ENCODE data around the gene SENP7. TPM values are rescaled to one million over a fixed set of nuclear protein-coding genes. Genes with fewer than 3 reads are reported as not detected.

SENP7 gene
- total and polyA plus RNA-seq, 2 experiments from 2014 or later, result 5.0 to 9.0 TPM

DNA sequence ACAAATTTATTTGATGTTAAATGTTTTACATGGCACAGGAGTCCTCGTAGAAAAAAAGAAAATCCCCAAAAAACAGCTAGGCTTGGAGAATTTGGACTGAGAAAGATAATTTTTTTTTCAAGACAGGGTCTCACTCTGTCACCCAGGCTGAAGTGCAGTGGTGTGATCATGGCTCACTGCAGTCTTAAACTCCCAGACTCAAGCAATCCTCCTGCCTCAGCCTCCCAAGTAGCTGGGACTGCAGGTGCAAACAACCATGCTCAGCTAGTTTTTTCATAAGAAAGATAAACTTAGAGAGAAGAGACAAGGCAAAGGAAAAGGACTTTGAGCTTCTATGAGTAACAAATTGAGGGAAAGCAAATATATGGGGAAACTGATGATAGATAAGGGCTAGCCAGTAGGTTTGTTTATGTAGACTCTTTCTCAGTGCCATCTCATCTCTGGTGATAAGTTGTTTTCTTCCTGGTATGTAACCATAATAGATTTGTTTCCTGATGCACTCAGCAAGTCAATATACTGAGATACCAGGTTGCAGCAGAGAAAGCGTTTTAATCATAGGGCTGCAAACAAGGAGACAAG is 35.6 kb upstream of the SENP7 start:
- peaks cover 27% of the 10 kb centered on the region for H3K36me3 Mint-ChIP-seq (ENCODE audit: low read depth)
- TF ChIP-seq EZH2phosphoT487 (IDR thresholded peaks at IDR 0.05; ENCODE audit: unreplicated experiment), result no peak
- no peak for TF ChIP-seq ZNF331 (CRISPR knock-in tag; IDR thresholded peaks at IDR 0.05; ENCODE audit: low read depth)
- no peak for TF ChIP-seq CREB1 (CRISPR knock-in tag; IDR thresholded peaks at IDR 0.05; ENCODE audit: low read depth)
- TF ChIP-seq, protein P1, sequence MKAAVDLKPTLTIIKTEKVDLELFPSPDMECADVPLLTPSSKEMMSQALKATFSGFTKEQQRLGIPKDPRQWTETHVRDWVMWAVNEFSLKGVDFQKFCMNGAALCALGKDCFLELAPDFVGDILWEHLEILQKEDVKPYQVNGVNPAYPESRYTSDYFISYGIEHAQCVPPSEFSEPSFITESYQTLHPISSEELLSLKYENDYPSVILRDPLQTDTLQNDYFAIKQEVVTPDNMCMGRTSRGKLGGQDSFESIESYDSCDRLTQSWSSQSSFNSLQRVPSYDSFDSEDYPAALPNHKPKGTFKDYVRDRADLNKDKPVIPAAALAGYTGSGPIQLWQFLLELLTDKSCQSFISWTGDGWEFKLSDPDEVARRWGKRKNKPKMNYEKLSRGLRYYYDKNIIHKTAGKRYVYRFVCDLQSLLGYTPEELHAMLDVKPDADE (IDR thresholded peaks at IDR 0.05), result no peak
- no peak for TF ChIP-seq ZNF114 (CRISPR knock-in tag; IDR thresholded peaks at IDR 0.05)
- no peak for TF ChIP-seq EZH2 (IDR thresholded peaks at IDR 0.05; ENCODE audit: low read depth, unreplicated experiment)
- TF ChIP-seq JUNB (IDR thresholded peaks at IDR 0.05; ENCODE audit: unreplicated experiment), result no peak
- TF ChIP-seq, protein P2, sequence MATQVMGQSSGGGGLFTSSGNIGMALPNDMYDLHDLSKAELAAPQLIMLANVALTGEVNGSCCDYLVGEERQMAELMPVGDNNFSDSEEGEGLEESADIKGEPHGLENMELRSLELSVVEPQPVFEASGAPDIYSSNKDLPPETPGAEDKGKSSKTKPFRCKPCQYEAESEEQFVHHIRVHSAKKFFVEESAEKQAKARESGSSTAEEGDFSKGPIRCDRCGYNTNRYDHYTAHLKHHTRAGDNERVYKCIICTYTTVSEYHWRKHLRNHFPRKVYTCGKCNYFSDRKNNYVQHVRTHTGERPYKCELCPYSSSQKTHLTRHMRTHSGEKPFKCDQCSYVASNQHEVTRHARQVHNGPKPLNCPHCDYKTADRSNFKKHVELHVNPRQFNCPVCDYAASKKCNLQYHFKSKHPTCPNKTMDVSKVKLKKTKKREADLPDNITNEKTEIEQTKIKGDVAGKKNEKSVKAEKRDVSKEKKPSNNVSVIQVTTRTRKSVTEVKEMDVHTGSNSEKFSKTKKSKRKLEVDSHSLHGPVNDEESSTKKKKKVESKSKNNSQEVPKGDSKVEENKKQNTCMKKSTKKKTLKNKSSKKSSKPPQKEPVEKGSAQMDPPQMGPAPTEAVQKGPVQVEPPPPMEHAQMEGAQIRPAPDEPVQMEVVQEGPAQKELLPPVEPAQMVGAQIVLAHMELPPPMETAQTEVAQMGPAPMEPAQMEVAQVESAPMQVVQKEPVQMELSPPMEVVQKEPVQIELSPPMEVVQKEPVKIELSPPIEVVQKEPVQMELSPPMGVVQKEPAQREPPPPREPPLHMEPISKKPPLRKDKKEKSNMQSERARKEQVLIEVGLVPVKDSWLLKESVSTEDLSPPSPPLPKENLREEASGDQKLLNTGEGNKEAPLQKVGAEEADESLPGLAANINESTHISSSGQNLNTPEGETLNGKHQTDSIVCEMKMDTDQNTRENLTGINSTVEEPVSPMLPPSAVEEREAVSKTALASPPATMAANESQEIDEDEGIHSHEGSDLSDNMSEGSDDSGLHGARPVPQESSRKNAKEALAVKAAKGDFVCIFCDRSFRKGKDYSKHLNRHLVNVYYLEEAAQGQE (IDR thresholded peaks at IDR 0.05; ENCODE audit: unreplicated experiment), result no peak
- TF ChIP-seq, protein P3, sequence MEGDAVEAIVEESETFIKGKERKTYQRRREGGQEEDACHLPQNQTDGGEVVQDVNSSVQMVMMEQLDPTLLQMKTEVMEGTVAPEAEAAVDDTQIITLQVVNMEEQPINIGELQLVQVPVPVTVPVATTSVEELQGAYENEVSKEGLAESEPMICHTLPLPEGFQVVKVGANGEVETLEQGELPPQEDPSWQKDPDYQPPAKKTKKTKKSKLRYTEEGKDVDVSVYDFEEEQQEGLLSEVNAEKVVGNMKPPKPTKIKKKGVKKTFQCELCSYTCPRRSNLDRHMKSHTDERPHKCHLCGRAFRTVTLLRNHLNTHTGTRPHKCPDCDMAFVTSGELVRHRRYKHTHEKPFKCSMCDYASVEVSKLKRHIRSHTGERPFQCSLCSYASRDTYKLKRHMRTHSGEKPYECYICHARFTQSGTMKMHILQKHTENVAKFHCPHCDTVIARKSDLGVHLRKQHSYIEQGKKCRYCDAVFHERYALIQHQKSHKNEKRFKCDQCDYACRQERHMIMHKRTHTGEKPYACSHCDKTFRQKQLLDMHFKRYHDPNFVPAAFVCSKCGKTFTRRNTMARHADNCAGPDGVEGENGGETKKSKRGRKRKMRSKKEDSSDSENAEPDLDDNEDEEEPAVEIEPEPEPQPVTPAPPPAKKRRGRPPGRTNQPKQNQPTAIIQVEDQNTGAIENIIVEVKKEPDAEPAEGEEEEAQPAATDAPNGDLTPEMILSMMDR (conservative IDR thresholded peaks at IDR 0.05; ENCODE audit: low read depth in 2 of 2), result no peak
- H3K4me3 ChIP-seq, result no peak overlapping the region
- no peak overlapping the region for H3K4me2 ChIP-seq
- H3K9me3 Mint-ChIP-seq, result peaks cover 35% of the 10 kb centered on the region
- H3K9me2 ChIP-seq (ENCODE audit: insufficient read depth), result 0 out of 2 replicates have a peak, but pooled peaks cover 6% of the 10 kb centered on the region
- H3K36me3 ChIP-seq (ENCODE audit: insufficient read depth), result no peaks in the 10 kb centered on the region
- no peaks in the 10 kb centered on the region for H3K27me3 ChIP-seq (ENCODE audit: insufficient read depth)
- peaks cover 8% of the 10 kb centered on the region for H3K4me1 Mint-ChIP-seq
- 0 out of 2 replicates have a peak, but pooled peaks cover 4% of the 10 kb centered on the region for H3K4me1 ChIP-seq (ENCODE audit: insufficient read depth)
- no peaks in the 10 kb centered on the region for H4K20me1 ChIP-seq (replicated peaks; ENCODE audit: insufficient read depth)
- H3K27ac ChIP-seq (ENCODE audit: low read depth), result no peak overlapping the region
- ATAC-seq, result no peak
- H3K27me3 Mint-ChIP-seq (ENCODE audit: insufficient read depth, low read depth, poor library complexity), result peaks cover 5% of the 10 kb centered on the region
- H3K4me3 Mint-ChIP-seq, result no peak overlapping the region
- H3K27ac Mint-ChIP-seq, result no peak overlapping the region
- H3F3A ChIP-seq (replicated peaks; ENCODE audit: low read depth), result no peaks in the 10 kb centered on the region
- no peaks in the 10 kb centered on the region for H3K79me2 ChIP-seq (replicated peaks; ENCODE audit: insufficient read depth)
- H2AFZ ChIP-seq, result no peak overlapping the region
- no peak for DNase-seq (ENCODE audit: low spot score)
